HUDEP-2 (cell line): ENCODE data around the gene CFLAR.
"Not testable (repeated sequence)": the region's sequence is repeated elsewhere in the genome, so short reads cannot be mapped to it uniquely, and the experiment has no call there.

ENCODE experiments used
- DNase-seq, 76 experiments: peaks; one replicate each; lab custom pipeline; 2025; ENCODE audit not compliant: unreplicated experiment in 76 of 76; lab: John Stamatoyannopoulos, UW

CFLAR gene

GRCh38 chr2:201172279-201172678 is 56.3 kb downstream of the CFLAR start:
- DNase-seq, result no peak

GRCh38 chr2:201174687-201175086 is 58.7 kb downstream of the CFLAR start:
- DNase-seq, result no peak

GRCh38 chr2:201176081-201176481 is 60.1 kb downstream of the CFLAR start:
- no peak for DNase-seq

GRCh38 chr2:201180010-201180409 is 64.0 kb downstream of the CFLAR start:
- DNase-seq, result no peak

- DNase-seq, result peak in 50 of 76 experiments; percentile 3 to 87 (median 65)
Measured at GRCh38 chr2:201182650-201183364, 66.8 kb downstream of the CFLAR start, which contains the start of gene CASP10. Gene CASP10, plus strand, starts transcription at chr2:201183141. Its CDS starts 2,637 bp downstream, at chr2:201185778.

- peak in 1 of 76 experiments; percentile 47 for DNase-seq
Measured at GRCh38 chr2:201183365-201183727, 67.4 kb downstream of the CFLAR start.

GRCh38 chr2:201183835-201184234 is 67.9 kb downstream of the CFLAR start:
- DNase-seq, result peak in 8 of 76 experiments; percentile 1 to 31 (median 16)

GRCh38 chr2:201184248-201184647 is 68.3 kb downstream of the CFLAR start:
- DNase-seq, result not testable (repeated sequence)

- DNase-seq, result no peak
Measured at GRCh38 chr2:201185863-201186262, 69.9 kb downstream of the CFLAR start.

- no peak for DNase-seq
Measured at GRCh38 chr2:201186982-201187381, 71.0 kb downstream of the CFLAR start.

- no peak for DNase-seq
Measured at GRCh38 chr2:201188449-201188848, 72.5 kb downstream of the CFLAR start.

- DNase-seq, result peak in 4 of 76 experiments; percentile 5 to 22 (median 10)
Measured at GRCh38 chr2:201191132-201191875, 75.3 kb downstream of the CFLAR start.

- no peak for DNase-seq
Measured at GRCh38 chr2:201194097-201194496, 78.1 kb downstream of the CFLAR start.

- no peak for DNase-seq
Measured at GRCh38 chr2:201195331-201195730, 79.4 kb downstream of the CFLAR start.

GRCh38 chr2:201196003-201196402 is 80.0 kb downstream of the CFLAR start:
- peak in 5 of 76 experiments; percentile 18 to 36 (median 32) for DNase-seq

- no peak for DNase-seq
Measured at GRCh38 chr2:201196803-201197202, 80.8 kb downstream of the CFLAR start.

- no peak for DNase-seq
Measured at GRCh38 chr2:201197781-201198180, 81.8 kb downstream of the CFLAR start.

GRCh38 chr2:201199847-201200246 is 83.9 kb downstream of the CFLAR start:
- DNase-seq, result no peak

- DNase-seq, result no peak
Measured at GRCh38 chr2:201200345-201200744, 84.4 kb downstream of the CFLAR start.

GRCh38 chr2:201201371-201201770 is 85.4 kb downstream of the CFLAR start:
- no peak for DNase-seq

GRCh38 chr2:201203916-201204654 is 88.1 kb downstream of the CFLAR start:
- DNase-seq, result no peak
